NB4 (cell line): ENCODE data around the gene NEK11.

ENCODE experiments used
- DNase-seq: peaks from one replicate; pipeline ENCODE4 v3.0.0; 2010; ENCODE audit warnings: low read depth
- H3K4me3 ChIP-seq: one replicate; pipeline ENCODE4 v1.5.1; 2011; ENCODE audit warnings: mild to moderate bottlenecking, low read depth, low read length, moderate library complexity
- CTCF ChIP-seq: IDR thresholded peaks from one replicate; pipeline ENCODE4 v1.5.1; 2012; ENCODE audit warnings: low read depth, low read length
- MAX ChIP-seq: IDR thresholded peaks from 2 replicates; pipeline ENCODE4 v1.6.1; 2011; ENCODE audit warnings: low read depth, low read length
- MYC ChIP-seq: IDR thresholded peaks from 2 replicates; pipeline ENCODE4 v1.6.1; 2011; ENCODE audit warnings: low read depth, low read length
- POLR2A ChIP-seq: IDR thresholded peaks from 2 replicates; pipeline ENCODE4 v1.6.1; 2011; ENCODE audit warnings: mild to moderate bottlenecking; ENCODE audit not compliant: insufficient read length; ENCODE audit errors: extremely low read depth

The NEK11 gene

GRCh38 chr3:131072099-131072559 lies 45.5 kb downstream of the NEK11 start:
- DNase-seq = peak; percentile 65
- TF ChIP-seq MAX = peak; percentile 64
- no peak for TF ChIP-seq POLR2A
- TF ChIP-seq MYC = no peak
- TF ChIP-seq CTCF = no peak
- H3K4me3 ChIP-seq = no peak overlapping the region

GRCh38 chr3:131072845-131073244 lies 46.2 kb downstream of the NEK11 start:
- DNase-seq = peak; percentile 2
- TF ChIP-seq MYC = no peak
- no peak for TF ChIP-seq POLR2A
- no peak for TF ChIP-seq MAX
- TF ChIP-seq CTCF = no peak
- H3K4me3 ChIP-seq = no peak overlapping the region

GRCh38 chr3:131075632-131076328 lies 49.1 kb downstream of the NEK11 start:
- TF ChIP-seq CTCF (no peak), MYC (no peak), MAX (no peak), POLR2A (no peak)
- DNase-seq = no peak
- H3K4me3 ChIP-seq = no peak overlapping the region

GRCh38 chr3:131077904-131078303 lies 51.2 kb downstream of the NEK11 start:
- no peak overlapping the region for H3K4me3 ChIP-seq
- TF ChIP-seq CTCF (no peak), MAX (no peak), POLR2A (no peak), MYC (no peak)
- DNase-seq = no peak

- no peak for DNase-seq
- no peak overlapping the region for H3K4me3 ChIP-seq
- TF ChIP-seq POLR2A = no peak
- no peak for TF ChIP-seq MAX
- no peak for TF ChIP-seq MYC
- TF ChIP-seq CTCF = no peak
These were observed 52.4 kb downstream of the NEK11 start for GRCh38 chr3:131079086-131079485.
